Stimulated activated CD4-positive, alpha-beta T cell treated with anti-CD3 and anti-CD28 coated beads, Interleukin-15, amount 100 ng/mL, for 1 hour (primary cell): Measurements from ENCODE around the gene CHRM5.
"Not testable (repeated sequence)": the region's sequence is repeated elsewhere in the genome, so short reads cannot be mapped to it uniquely, and the experiment has no call there.

ENCODE experiments used
- DNase-seq, 2 donors: peaks; one replicate each; pipeline ENCODE4 v3.0.0-alpha.2; 2020; ENCODE audit warnings: low read depth in 1 of 2, low spot score in 1 of 2

The CHRM5 gene

GRCh38 chr15:34038871-34039789, 70.8 kb downstream of the CHRM5 start, which contains the start of gene AVEN:
Gene AVEN (minus strand): TSS chr15:34039204. CDS start chr15:34039046, 158 bp downstream.
- DNase-seq: peak; percentile 34 to 49

- no peak for DNase-seq
Measured at GRCh38 chr15:34039790-34040113, 71.5 kb downstream of the CHRM5 start.

- DNase-seq: no peak
Measured at GRCh38 chr15:34043391-34043790, 75.1 kb downstream of the CHRM5 start.

DNA sequence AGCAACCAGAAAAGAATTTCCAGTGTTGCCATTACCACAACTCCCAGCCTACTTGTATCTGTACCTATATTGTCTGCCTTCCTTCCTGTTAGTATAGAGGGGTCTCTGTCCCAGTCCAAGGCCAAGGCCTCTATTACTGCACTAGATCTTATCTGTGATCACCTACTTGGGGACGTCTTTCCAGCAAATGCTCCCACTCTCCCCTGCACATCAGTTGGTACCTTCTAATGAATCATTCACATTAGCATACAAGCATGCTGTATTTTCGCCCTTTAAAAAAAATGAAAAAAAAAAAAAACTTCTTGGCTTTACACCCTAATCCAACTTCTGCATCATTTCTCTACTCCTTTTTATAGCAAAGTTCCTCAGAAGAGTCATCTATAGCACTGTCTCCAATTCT, 75.5 kb downstream of the CHRM5 start:
- DNase-seq: no peak

DNA sequence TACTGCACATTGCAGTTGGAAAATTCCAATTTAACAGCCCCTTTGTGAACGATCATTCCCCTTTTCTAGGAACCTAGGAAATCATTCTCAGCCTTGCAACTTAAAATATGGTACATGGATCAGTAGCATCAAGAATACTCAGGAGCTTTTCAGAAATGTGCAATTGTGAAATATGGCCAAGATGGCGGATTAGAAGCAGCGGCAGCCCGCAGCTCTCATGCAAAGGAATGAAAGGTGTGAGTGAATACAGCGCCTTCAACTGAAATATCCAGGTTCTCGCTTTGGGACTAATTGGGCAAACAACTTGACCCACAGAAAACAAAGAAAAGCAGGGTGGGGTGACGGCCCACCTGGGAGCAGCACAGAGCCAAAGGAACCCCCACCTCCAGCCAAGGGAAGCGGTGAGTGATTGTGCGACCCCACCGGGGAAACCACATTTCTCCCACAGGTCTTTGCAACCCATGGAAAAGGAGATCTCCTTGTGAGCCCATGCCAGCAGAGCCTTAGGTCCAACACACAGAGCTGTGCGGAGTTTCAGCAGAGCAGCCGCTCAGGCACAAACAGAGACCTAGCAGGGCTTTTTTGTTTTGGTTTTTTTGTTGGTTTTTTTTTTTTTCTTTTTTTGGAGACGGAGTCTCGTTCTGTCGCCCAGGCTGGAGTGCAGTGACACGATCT, 78.3 kb downstream of the CHRM5 start:
- no peak for DNase-seq

DNA sequence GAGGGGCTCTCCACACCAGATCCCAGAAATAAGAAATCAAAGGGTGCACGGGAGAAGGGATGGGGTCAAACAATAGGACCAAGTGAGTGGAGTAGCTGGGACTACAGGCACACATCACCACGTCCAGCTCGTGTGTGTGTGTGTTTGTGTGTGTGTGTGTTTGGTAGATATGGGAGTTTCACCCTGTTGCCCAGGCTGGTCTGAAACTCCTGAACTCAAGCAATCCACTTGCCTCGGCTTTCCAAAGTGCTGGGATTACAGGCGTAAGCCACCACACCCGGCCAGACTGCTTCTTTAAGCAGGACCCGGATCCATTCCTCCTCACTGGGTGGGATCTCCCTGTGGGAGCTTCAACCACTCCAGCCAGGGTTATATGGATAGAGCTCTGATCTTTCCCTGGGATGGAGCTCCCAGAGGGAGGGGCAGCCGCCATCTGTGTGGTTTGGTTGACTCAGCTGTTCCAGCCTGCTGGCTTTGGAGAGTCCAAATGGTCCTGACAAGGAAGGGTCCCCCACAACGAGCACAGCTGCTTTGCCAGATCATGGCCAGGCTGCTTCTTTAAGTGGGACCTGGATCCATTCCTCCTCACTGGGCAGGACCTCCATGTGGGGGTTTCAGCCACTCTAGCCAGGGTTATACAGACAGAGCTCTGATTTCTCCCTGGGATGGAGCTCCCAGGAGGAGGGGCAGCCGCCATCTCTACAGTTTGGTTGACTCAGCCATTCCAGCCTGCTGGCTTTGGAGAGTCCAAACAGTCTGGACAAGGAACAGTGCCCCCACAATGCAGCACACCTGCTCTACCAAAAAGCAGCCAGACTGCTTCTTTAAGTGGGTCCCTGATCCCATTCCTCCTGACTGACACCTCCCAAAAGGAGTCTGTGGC, 79.8 kb downstream of the CHRM5 start:
- DNase-seq: no peak

DNA sequence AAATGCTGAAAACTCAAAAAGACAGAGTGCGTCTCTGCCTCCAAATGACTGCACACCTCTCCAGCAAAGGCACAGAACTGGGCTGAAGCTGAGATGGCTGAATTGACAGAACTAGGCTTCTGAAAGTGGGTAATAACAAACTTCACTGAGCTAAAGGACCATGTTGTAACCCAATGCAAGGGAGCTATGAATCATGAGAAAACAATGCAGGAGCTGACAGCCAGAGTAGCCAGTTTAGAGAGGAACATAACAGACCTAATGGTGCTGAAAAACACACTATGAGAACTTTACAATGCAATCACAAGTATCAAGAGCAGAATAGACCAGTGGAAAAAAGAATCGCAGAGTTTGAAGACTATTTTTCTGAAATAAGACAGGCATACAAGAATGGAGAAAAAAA, 80.8 kb downstream of the CHRM5 start:
- no peak for DNase-seq

DNA sequence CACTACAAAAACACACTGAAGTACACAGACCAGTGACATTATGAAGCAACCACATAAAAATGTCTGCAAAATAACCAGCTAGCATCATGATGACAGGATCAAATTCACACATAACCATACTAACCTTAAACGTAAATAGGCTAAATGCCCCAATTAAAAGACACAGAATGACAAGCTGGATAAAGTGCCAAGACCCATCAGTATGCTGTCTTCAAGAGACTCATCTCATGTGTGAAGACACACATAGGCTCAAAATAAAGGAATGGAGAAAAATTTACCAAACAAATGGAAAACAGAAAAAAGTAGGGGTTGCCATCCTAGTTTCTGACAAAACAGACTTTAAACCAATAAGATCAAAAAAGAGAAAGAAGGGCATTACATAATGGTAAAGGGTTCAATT, 82.1 kb downstream of the CHRM5 start:
- not testable (repeated sequence) for DNase-seq

DNA sequence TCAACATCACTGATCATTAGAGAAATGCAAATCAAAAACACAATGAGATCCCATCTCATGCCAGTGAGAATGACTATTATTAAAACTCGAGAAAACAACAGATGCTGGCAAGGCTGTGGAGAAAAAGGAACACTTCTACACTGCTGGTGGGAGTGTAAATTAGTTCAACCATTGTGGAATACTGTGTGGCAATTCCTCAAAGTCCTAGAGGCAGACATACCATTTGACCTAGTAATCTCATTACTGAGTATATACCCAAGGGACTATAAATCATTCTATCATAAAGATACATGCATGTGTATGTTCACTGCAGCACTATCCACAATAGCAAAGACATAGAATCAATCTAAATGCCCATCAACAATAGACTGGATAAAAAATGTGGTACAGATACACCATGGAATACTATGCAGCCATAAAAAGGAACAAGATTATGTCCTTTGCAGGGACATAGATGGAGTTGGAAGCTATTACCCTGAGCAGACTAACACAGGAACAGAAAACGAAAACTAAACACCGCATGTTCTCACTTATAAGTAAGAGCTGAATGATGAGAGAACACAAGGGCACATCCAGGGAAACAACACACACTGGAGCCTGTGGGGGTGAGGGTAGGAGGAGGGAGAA, 85.9 kb downstream of the CHRM5 start:
- DNase-seq: no peak

GRCh38 chr15:34055868-34056595, 87.7 kb downstream of the CHRM5 start:
- no peak for DNase-seq

GRCh38 chr15:34056911-34057310, 88.6 kb downstream of the CHRM5 start:
- DNase-seq: no peak

DNA sequence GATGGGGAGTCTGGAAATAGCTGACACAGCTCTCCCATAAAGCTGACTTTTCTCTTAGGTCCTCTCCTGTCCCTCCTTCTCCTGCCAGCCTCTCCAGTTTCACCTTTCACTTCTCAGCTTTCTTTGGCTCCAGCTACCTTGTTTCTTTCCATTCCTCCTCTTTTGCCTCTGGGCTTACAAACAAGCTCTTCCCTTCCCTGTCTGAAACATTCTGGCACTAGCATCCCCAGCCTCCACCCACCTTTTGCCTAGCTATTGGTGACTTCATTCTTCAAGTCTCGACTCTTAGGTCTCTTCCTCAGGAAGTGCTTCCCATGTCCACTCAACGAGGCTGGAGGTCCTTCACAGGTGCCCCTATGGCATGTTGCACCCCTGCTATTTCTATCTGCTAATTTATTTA, 91.2 kb downstream of the CHRM5 start:
- no peak for DNase-seq

- DNase-seq: no peak
Measured at GRCh38 chr15:34059946-34060345, 91.6 kb downstream of the CHRM5 start.

DNA sequence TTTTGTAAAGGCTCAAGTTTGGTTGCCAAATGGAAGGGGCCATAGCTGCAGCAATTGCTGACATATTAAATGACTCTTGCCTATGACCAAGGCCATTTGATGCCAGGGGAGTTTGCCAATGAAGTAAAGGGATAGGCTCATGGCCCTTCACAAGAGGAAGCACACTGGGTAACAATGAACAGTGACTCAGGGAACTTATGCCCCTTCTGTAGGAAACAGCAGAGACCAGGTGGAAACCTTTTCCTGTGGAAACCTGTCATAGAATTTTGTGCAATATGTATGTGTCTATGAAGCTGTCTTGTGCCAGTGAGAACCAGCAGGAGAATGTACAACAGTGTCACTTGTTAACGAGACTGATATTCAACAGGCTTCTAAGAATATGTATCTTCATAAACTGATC, 96.1 kb downstream of the CHRM5 start:
- DNase-seq: no peak

GRCh38 chr15:34065261-34065660, 97.0 kb downstream of the CHRM5 start:
- DNase-seq: no peak

GRCh38 chr15:34065941-34066340, 97.6 kb downstream of the CHRM5 start:
- no peak for DNase-seq

DNA sequence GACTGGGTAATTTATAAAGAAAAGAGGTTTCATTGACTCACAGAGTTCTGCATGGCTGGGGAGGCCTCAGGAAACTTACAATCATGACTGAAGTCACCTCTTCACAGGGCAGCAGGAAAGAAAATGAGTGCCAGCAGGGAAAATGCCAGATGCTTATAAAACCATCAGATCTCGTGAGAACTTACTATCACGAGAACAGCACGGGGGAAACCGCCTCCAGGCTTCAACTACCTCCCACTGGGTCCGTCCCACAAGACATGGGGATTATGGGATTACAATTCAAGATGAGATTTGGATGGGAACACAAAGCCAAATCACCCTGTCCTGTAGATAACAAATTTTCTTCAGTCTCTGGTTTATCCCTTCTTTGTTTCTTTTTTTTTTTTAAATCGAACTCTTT, 101.7 kb downstream of the CHRM5 start:
- DNase-seq: no peak

DNA sequence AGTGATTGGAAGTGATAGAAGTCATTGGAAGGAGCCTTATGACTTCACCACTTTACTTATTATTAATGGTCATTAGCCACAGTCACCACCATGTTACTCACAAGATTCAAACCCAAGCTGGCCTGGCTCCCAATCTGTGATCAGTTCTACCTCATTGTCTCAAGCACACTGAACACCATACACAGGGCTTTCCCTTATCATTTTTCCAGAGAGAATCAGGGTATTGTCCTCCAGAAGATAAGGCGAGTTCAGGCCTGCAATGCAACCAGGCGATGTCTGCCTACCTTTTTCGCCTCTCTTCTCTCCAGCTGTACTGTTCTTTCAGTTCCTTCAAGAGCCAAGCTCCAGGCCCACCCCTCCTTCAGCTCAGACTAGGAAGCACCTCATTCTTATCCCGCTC, 108.5 kb downstream of the CHRM5 start:
- DNase-seq: no peak

DNA sequence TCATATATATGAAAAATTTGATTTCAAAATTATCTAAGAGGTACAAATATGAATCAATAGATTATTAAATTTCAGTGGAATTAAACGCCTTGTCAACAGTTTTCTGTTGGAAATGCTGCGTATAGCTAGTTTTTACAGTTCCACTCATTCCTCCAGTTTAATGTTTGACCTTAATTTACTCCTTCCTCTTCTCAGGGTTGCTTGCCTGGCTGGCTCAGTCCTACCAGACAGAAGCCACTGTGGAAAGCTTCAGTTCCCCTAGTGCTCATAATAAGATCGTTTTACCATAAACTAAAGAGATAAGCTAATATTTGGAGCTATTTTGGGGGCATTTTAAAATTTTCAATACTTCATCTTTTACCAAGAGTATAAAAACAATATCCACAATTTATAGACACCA, 110.6 kb downstream of the CHRM5 start:
- DNase-seq: no peak

GRCh38 chr15:34079904-34080303, 111.6 kb downstream of the CHRM5 start:
- no peak for DNase-seq
